ENCODE measurements around the gene HID1. TPM values are rescaled to one million over a fixed set of nuclear protein-coding genes. Genes with fewer than 3 reads are reported as not detected.
"Not testable (repeated sequence)": the region's sequence is repeated elsewhere in the genome, so short reads cannot be mapped to it uniquely, and the experiment has no call there.

Gene HID1
- total and polyA plus RNA-seq, 2 donors from 2014 or later: 13.6 to 32.6 TPM

DNA sequence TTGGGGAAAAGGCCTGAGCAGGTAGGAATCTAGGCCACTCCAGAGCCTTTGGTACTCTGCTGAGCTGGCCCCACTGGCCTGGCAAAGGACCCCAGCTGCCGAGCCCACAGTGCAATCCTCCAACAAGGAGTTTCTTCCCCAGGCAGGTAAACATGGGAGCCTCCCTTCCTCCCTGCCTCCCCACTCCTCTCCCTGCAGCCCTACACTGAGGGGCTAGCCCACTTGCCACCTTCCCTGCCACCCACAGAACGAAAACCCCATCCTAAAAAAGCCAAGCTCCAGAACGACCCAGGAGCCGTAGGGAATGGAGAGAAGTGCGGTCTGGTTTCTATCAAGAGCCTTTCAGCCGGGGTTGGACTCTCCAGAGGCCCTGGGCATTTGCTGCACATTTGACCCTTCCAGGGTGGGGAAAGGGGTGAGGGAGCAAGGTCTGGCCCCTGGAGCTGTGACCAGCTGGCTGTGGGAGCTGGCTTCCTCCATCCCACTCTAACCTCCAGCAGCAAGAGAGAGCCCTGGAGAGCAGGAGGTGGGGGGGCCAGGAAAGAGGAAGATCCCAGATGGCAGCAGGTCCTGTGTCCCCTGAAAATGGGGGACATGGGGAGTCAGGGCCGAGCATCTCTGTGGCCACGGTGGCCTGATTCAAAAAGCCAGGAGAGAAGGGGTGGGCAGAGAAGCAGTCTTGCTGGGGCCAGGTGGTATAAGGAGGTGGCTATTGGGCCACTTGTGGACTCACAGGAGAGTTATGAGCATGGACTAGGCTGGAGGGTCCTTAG lies 1.3 kb downstream of the HID1 start:
- H3K4me3 ChIP-seq (ENCODE audit: low read length in 3 of 3): peak overlapping the region in 2 of 3 donors; percentile 42 to 46
- H3K27ac ChIP-seq (ENCODE audit: low read depth in 2 of 2, low read length in 2 of 2): peak overlapping the region; percentile 9 to 72
- no peaks in the 10 kb centered on the region for H3K36me3 ChIP-seq (ENCODE audit: control insufficient read depth in 2 of 3, insufficient read depth in 3 of 3, low read length in 3 of 3)
- H3K27me3 ChIP-seq (ENCODE audit: control insufficient read depth, insufficient read depth, low read length): no peaks in the 10 kb centered on the region
- TF ChIP-seq CTCF (IDR thresholded peaks at IDR 0.05; ENCODE audit: borderline replicate concordance, extremely low read depth, insufficient read depth): no peak
- intact Hi-C loops (cut with DNase I): no loop called here
- H3K9me3 ChIP-seq (ENCODE audit: control insufficient read depth in 2 of 3, insufficient read depth in 1 of 3, low read length in 3 of 3): no peaks in the 10 kb centered on the region
- no peak for FAIRE-seq
- H3K9ac ChIP-seq (ENCODE audit: low read length in 3 of 3): peak overlapping the region in 2 of 3 donors; percentile 55 to 71
- H3K4me1 ChIP-seq (ENCODE audit: control insufficient read depth in 2 of 3, insufficient read depth in 2 of 3, low read depth in 1 of 3, low read length in 3 of 3): peaks cover 0 to 4% (median 3%) of the 10 kb centered on the region in 3 donors
- DNase-seq: no peak

GRCh38 chr17:74970395-74970794 lies 2.2 kb downstream of the HID1 start:
- no peak overlapping the region for H3K4me3 ChIP-seq (ENCODE audit: low read length in 3 of 3)
- peaks cover 0 to 4% (median 3%) of the 10 kb centered on the region in 3 donors for H3K4me1 ChIP-seq (ENCODE audit: control insufficient read depth in 2 of 3, insufficient read depth in 2 of 3, low read depth in 1 of 3, low read length in 3 of 3)
- H3K9me3 ChIP-seq (ENCODE audit: control insufficient read depth in 2 of 3, insufficient read depth in 1 of 3, low read length in 3 of 3): no peaks in the 10 kb centered on the region
- no peaks in the 10 kb centered on the region for H3K36me3 ChIP-seq (ENCODE audit: control insufficient read depth in 2 of 3, insufficient read depth in 3 of 3, low read length in 3 of 3)
- peak overlapping the region in 1 of 2 donors; percentile 72 for H3K27ac ChIP-seq (ENCODE audit: low read depth in 2 of 2, low read length in 2 of 2)
- intact Hi-C loops (cut with DNase I): no loop called here
- no peaks in the 10 kb centered on the region for H3K27me3 ChIP-seq (ENCODE audit: control insufficient read depth, insufficient read depth, low read length)
- no peak for FAIRE-seq
- H3K9ac ChIP-seq (ENCODE audit: low read length in 3 of 3): no peak overlapping the region
- no peak for DNase-seq
- TF ChIP-seq CTCF (IDR thresholded peaks at IDR 0.05; ENCODE audit: borderline replicate concordance, extremely low read depth, insufficient read depth): no peak

GRCh38 chr17:74969501-74969900 lies 3.1 kb downstream of the HID1 start:
- FAIRE-seq; intact Hi-C loops (cut with DNase I); H3K9ac ChIP-seq (ENCODE audit: low read length in 3 of 3); H3K27ac ChIP-seq (ENCODE audit: low read depth in 2 of 2, low read length in 2 of 2); H3K4me3 ChIP-seq (ENCODE audit: low read length in 3 of 3); DNase-seq; H3K4me1 ChIP-seq (ENCODE audit: control insufficient read depth in 2 of 3, insufficient read depth in 2 of 3, low read depth in 1 of 3, low read length in 3 of 3); H3K27me3 ChIP-seq (ENCODE audit: control insufficient read depth, insufficient read depth, low read length); H3K9me3 ChIP-seq (ENCODE audit: control insufficient read depth in 2 of 3, insufficient read depth in 1 of 3, low read length in 3 of 3); H3K36me3 ChIP-seq (ENCODE audit: control insufficient read depth in 2 of 3, insufficient read depth in 3 of 3, low read length in 3 of 3): not testable (repeated sequence)

DNA sequence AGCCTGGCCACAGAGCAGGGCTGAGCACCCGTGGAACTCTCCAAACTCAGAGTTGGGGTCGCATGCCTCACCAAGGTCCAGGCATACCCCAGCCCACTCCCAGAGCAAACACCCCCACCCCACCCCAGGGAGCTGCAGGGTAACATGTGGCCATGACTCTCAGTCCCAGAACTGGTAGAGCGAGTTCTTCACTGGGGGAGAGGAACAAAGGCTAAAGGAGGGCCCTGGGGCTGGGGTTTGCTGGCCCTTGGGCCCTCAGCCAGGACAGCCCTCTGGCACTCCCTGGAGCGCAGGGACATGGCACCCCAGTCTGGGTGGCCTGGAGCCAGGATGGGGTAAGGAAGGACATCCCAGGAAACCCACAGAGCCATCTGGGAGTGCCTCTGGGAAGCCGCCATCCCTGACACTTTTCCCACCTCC lies 4.2 kb downstream of the HID1 start:
- intact Hi-C loops (cut with DNase I): no loop called here
- H3K27me3 ChIP-seq (ENCODE audit: control insufficient read depth, insufficient read depth, low read length): no peaks in the 10 kb centered on the region
- peaks cover 0 to 4% (median 3%) of the 10 kb centered on the region in 3 donors for H3K4me1 ChIP-seq (ENCODE audit: control insufficient read depth in 2 of 3, insufficient read depth in 2 of 3, low read depth in 1 of 3, low read length in 3 of 3)
- no peak for TF ChIP-seq CTCF (IDR thresholded peaks at IDR 0.05; ENCODE audit: borderline replicate concordance, extremely low read depth, insufficient read depth)
- H3K36me3 ChIP-seq (ENCODE audit: control insufficient read depth in 2 of 3, insufficient read depth in 3 of 3, low read length in 3 of 3): no peaks in the 10 kb centered on the region
- no peak for DNase-seq
- no peak for FAIRE-seq
- no peak overlapping the region for H3K27ac ChIP-seq (ENCODE audit: low read depth in 2 of 2, low read length in 2 of 2)
- no peak overlapping the region for H3K4me3 ChIP-seq (ENCODE audit: low read length in 3 of 3)
- no peak overlapping the region for H3K9ac ChIP-seq (ENCODE audit: low read length in 3 of 3)
- no peaks in the 10 kb centered on the region for H3K9me3 ChIP-seq (ENCODE audit: control insufficient read depth in 2 of 3, insufficient read depth in 1 of 3, low read length in 3 of 3)

All from kidney (tissue), 14 donors.